GM12878 (cell line): ENCODE data around the gene MAP4K5. TPM values are rescaled to one million over a fixed set of nuclear protein-coding genes. Genes with fewer than 3 reads are reported as not detected.

Source experiments
- ATAC-seq: fragments of 200-7000 bp; cut with Tn5 transposase; 3 replicates; pipeline ENCODE4 v1.9.1; 2020; ENCODE audit warnings: mild to moderate bottlenecking, moderate library complexity
- BruUV-seq: library from RNA; stranded (reverse); fragments of 400-500 nt; replicated peaks from 2 replicates; lab custom pipeline; 2021; lab: Mats Ljungman, UMichigan
- CTCF ChIA-PET: fragments of 300-600 bp; sonication (Branson Sonifier 250); formaldehyde crosslinking; extraction: SDS; loops from one replicate; lab custom pipeline; 2021; ENCODE audit warnings: inconsistent platforms; lab: Yijun Ruan, JAX
- POLR2A ChIA-PET: fragments of 350-600 bp; formaldehyde crosslinking; extraction: SDS; loops from one replicate; lab custom pipeline; 2021; ENCODE audit warnings: inconsistent platforms; lab: Charles Lee
- RAD21 ChIA-PET: fragments of 300-600 bp; sonication (Branson Sonifier 250); formaldehyde crosslinking; loops from one replicate; lab custom pipeline; 2023; ENCODE audit warnings: antibody characterized with exemption; ENCODE audit not compliant: unreplicated experiment; lab: Charles Lee
- SMC1A ChIA-PET: fragments of 300-600 bp; sonication (Branson Sonifier 250); formaldehyde crosslinking; loops from one replicate; lab custom pipeline; 2023; ENCODE audit not compliant: unreplicated experiment, uncharacterized antibody; lab: Charles Lee
- DNase-seq: peaks from one replicate; pipeline ENCODE4 v3.0.0-alpha.2; 2011; ENCODE audit warnings: low read depth, low spot score
- FAIRE-seq: peaks from 3 replicates; lab custom pipeline; 2011; peaks lifted over from hg19 to GRCh38; lab: Jason Lieb, UNC
- H2AFZ ChIP-seq: 2 replicates; pipeline ENCODE4 v1.6.0; 2011; ENCODE audit warnings: low read depth, low read length, control low read depth; ENCODE audit not compliant: control insufficient read depth
- H3K27ac ChIP-seq: 2 replicates; pipeline ENCODE4 v1.5.1; 2011; ENCODE audit warnings: control low read depth; ENCODE audit not compliant: control insufficient read depth, insufficient read depth
- H3K27me3 ChIP-seq, 2 experiments: replicated peaks in 1 of 2; 2 replicates each; pipeline versions ENCODE4 v1.6.0 to v1.6.1; 2011; ENCODE audit warnings: low read length in 1 of 2; ENCODE audit not compliant: control insufficient read depth in 2 of 2, insufficient read depth in 2 of 2
- H3K36me3 ChIP-seq, 2 experiments: 2 replicates each; pipeline ENCODE4 v1.5.1; 2011; ENCODE audit warnings: low read length in 1 of 2; ENCODE audit not compliant: control insufficient read depth in 2 of 2, insufficient read depth in 2 of 2
- H3K4me1 ChIP-seq: 2 replicates; pipeline ENCODE4 v1.6.1; 2011; ENCODE audit warnings: mild to moderate bottlenecking, low read length, moderate library complexity, mixed read lengths; ENCODE audit not compliant: control insufficient read depth, insufficient read depth
- H3K4me2 ChIP-seq: 2 replicates; pipeline ENCODE4 v1.6.0; 2011; ENCODE audit warnings: control low read depth; ENCODE audit not compliant: control insufficient read depth, insufficient read depth
- H3K4me3 ChIP-seq: fragments of 200-600 bp; sonication (generic); 2 replicates; pipeline ENCODE4 v1.5.1; 2016
- H3K79me2 ChIP-seq: 2 replicates; pipeline ENCODE4 v1.6.0; 2011; ENCODE audit warnings: low read length; ENCODE audit not compliant: control insufficient read depth, insufficient read depth
- H3K9ac ChIP-seq: 2 replicates; pipeline ENCODE4 v1.8.0; 2011; ENCODE audit warnings: low read length, control low read depth, mixed read lengths; ENCODE audit not compliant: control insufficient read depth, insufficient read depth
- H3K9me3 ChIP-seq: replicated peaks from 3 replicates; pipeline ENCODE4 v1.5.1; 2011; ENCODE audit warnings: mild to moderate bottlenecking, low read length; ENCODE audit not compliant: control insufficient read depth, insufficient read depth
- H4K20me1 ChIP-seq: 2 replicates; pipeline ENCODE4 v1.6.0; 2011; ENCODE audit not compliant: control insufficient read depth, insufficient read depth
- CBFB ChIP-seq: IDR thresholded peaks from 2 replicates; pipeline ENCODE4 v1.6.1; 2016; ENCODE audit warnings: antibody characterized with exemption, low read depth
- CREM ChIP-seq: IDR thresholded peaks from 2 replicates; pipeline ENCODE4 v1.6.1; 2014; ENCODE audit warnings: antibody characterized with exemption, low read depth
- EGR1 ChIP-seq, 2 experiments: IDR thresholded peaks; 1 replicate in 1 of 2; 2 replicates in 1 of 2; pipeline ENCODE4 v1.6.1; 2011 to 2012; ENCODE audit warnings: low read depth in 2 of 2, low read length in 2 of 2, borderline replicate concordance in 1 of 2, mild to moderate bottlenecking in 1 of 2, moderate library complexity in 1 of 2
- FOXK2 ChIP-seq: fragments of 450-650 bp; IDR thresholded peaks from 2 replicates; pipeline ENCODE4 v1.6.1; 2017; ENCODE audit warnings: mild to moderate bottlenecking, moderate library complexity
- GABPA ChIP-seq: IDR thresholded peaks from 2 replicates; pipeline ENCODE4 v1.6.1; 2014; ENCODE audit warnings: antibody characterized with exemption, low read depth, mild to moderate bottlenecking, inconsistent platforms
- POLR2AphosphoS2 ChIP-seq: IDR thresholded peaks from 2 replicates; pipeline ENCODE4 v1.6.1; 2011; ENCODE audit warnings: low read depth, mild to moderate bottlenecking, low read length, improper control_type of control experiment, moderate library complexity
- RELA ChIP-seq: fragments of 450-650 bp; IDR thresholded peaks from 2 replicates; pipeline ENCODE4 v1.8.0; 2014; ENCODE audit warnings: borderline replicate concordance; ENCODE audit not compliant: partially characterized antibody
- RFX5 ChIP-seq: IDR thresholded peaks from 2 replicates; pipeline ENCODE4 v1.6.1; 2011; ENCODE audit warnings: low read depth, low read length, improper control_type of control experiment
- YBX1 ChIP-seq: fragments of 450-650 bp; IDR thresholded peaks from 2 replicates; pipeline ENCODE4 v1.6.1; 2016; ENCODE audit warnings: antibody characterized with exemption
- ZZZ3 ChIP-seq: IDR thresholded peaks from 2 replicates; pipeline ENCODE4 v1.6.1; 2011; ENCODE audit warnings: low read depth; ENCODE audit not compliant: control insufficient read depth, insufficient read length
- in situ Hi-C: fragments of 300-500 bp; cut with MboI; formaldehyde crosslinking; loops from 9 replicates; pipeline ENCODE4 v1.14.3; 2018; ENCODE audit warnings: mixed read lengths
- intact Hi-C: fragments of 100-400 bp; cut with micrococcal nuclease; formaldehyde crosslinking; loops from one replicate; pipeline ENCODE4 v1.14.2; 2022; ENCODE audit not compliant: unreplicated experiment
- polyA plus RNA-seq, 11 experiments: library from polyadenylated mRNA; depleted of rRNA in 4 of 11; unstranded in 6 of 11; stranded (reverse) in 5 of 11; fragments of >200 nt; fragmentation: Nextera tagmentation in 4 of 11; fragmentation: Illumina TruSeq in 1 of 11; extraction: Ambion mirVana in 4 of 11; extraction: Trizol in 1 of 11; gene quantifications; 1 replicate in 1 of 11; 2 replicates in 10 of 11; pipeline versions ENCODE4 v1.2.1 to v1.2.3, GENCODE V29; 2011 to 2016; ENCODE audit warnings: inconsistent platforms in 2 of 11, missing spikeins in 2 of 11, low read depth in 1 of 11
- total RNA-seq, 4 experiments: library from RNA; depleted of rRNA in 3 of 4; stranded (reverse); fragments of >200 nt in 3 of 4; fragmentation: Illumina TruSeq in 1 of 4; extraction: Trizol in 1 of 4; gene quantifications; 2 replicates each; pipeline versions ENCODE4 v1.2.1 to v1.2.3, GENCODE V29; 2013 to 2021
- TF ChIP-seq, protein P1 (sequence below): IDR thresholded peaks from 2 replicates; pipeline ENCODE4 v1.6.1; 2011; ENCODE audit warnings: low read depth, low read length, improper control_type of control experiment, borderline replicate concordance
- TF ChIP-seq, protein P2 (sequence below): fragments of 450-650 bp; conservative IDR thresholded peaks from 2 replicates; pipeline ENCODE4 v1.6.1; 2017; ENCODE audit warnings: mild to moderate bottlenecking, moderate library complexity
- TF ChIP-seq, protein P3 (sequence below): fragments of 450-650 bp; IDR thresholded peaks from 2 replicates; pipeline ENCODE4 v1.6.1; 2016; ENCODE audit warnings: mild to moderate bottlenecking

MAP4K5 gene
- total and polyA plus RNA-seq, 10 of the 15 experiments (the other 5 are each of a cell fraction or from before 2014, with no cell fraction given), result 9.1 to 41.3 (median 30.1) TPM

DNA sequence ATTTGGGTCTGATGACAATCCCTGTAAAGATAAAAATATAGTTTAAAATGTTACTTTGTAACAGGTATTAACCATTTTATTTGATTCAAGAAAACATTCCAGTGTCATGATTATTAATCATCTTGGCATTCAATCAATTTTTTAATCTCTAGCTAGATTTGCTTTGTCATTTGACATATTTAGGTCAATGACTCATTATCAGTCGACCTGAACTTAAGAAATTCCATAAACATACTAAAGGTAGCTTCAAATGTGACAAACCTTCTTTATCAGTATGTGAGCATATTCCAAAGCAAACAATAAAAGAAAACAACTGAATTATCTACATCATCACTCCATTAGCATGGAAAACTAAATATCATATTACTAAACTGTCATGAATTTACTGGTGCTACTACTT is 84.9 kb downstream of the MAP4K5 start (continued):
- TF ChIP-seq, protein P1, sequence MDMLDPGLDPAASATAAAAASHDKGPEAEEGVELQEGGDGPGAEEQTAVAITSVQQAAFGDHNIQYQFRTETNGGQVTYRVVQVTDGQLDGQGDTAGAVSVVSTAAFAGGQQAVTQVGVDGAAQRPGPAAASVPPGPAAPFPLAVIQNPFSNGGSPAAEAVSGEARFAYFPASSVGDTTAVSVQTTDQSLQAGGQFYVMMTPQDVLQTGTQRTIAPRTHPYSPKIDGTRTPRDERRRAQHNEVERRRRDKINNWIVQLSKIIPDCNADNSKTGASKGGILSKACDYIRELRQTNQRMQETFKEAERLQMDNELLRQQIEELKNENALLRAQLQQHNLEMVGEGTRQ, result no peak

DNA sequence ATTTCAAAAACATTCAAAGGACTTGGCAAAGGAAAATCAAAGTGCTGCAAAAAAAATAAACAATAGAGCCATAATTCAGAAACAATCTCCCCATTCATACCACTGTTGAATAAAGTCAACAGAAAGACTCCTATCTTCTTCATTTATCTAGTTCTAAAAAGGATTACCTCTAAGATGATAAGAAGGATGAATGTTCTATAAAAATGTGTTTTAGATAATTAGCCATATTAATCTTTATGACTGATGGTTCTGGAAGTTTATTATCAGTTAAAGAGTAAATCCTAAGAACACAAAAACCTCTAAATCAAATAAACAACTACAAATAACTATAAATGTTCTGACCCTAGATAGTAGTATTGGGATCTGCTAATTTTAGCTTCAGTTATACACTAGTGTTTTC is 97.8 kb downstream of the MAP4K5 start:
- Histone ChIP-seq H3K27me3 (no peaks in the 10 kb centered on the region), H3K27ac (no peak overlapping the region), H2AFZ (no peak overlapping the region), H4K20me1 (no peaks in the 10 kb centered on the region), H3K4me3 (no peak overlapping the region), H3K9me3 (peaks cover 2% of the 10 kb centered on the region), H3K79me2 (no peaks in the 10 kb centered on the region), H3K36me3 (peaks cover 0 to 4% of the 10 kb centered on the region in 2 experiments), H3K9ac (no peak overlapping the region), H3K4me2 (no peak overlapping the region), H3K4me1 (no peaks in the 10 kb centered on the region)
- RAD21 ChIA-PET, result no interaction called here
- CTCF ChIA-PET, result no interaction called here
- in situ Hi-C loops (no loop called here), intact Hi-C loops (no loop called here)
- no peak for DNase-seq
- no peak for ATAC-seq
- FAIRE-seq, result no peak
- no TSS peak for BruUV-seq
- TF ChIP-seq CBFB (no peak), GABPA (no peak), YBX1 (no peak), ZZZ3 (no peak), CREM (no peak), RELA (no peak), EGR1 (IDR thresholded peaks at IDR 0.05; ENCODE audit: borderline replicate concordance in 1 of 2, low read depth in 2 of 2, low read length in 2 of 2) (no peak), POLR2AphosphoS2 (no peak), RFX5 (no peak), FOXK2 (no peak)
- TF ChIP-seq, protein P2, sequence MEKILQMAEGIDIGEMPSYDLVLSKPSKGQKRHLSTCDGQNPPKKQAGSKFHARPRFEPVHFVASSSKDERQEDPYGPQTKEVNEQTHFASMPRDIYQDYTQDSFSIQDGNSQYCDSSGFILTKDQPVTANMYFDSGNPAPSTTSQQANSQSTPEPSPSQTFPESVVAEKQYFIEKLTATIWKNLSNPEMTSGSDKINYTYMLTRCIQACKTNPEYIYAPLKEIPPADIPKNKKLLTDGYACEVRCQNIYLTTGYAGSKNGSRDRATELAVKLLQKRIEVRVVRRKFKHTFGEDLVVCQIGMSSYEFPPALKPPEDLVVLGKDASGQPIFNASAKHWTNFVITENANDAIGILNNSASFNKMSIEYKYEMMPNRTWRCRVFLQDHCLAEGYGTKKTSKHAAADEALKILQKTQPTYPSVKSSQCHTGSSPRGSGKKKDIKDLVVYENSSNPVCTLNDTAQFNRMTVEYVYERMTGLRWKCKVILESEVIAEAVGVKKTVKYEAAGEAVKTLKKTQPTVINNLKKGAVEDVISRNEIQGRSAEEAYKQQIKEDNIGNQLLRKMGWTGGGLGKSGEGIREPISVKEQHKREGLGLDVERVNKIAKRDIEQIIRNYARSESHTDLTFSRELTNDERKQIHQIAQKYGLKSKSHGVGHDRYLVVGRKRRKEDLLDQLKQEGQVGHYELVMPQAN, result no peak
- TF ChIP-seq, protein P3, sequence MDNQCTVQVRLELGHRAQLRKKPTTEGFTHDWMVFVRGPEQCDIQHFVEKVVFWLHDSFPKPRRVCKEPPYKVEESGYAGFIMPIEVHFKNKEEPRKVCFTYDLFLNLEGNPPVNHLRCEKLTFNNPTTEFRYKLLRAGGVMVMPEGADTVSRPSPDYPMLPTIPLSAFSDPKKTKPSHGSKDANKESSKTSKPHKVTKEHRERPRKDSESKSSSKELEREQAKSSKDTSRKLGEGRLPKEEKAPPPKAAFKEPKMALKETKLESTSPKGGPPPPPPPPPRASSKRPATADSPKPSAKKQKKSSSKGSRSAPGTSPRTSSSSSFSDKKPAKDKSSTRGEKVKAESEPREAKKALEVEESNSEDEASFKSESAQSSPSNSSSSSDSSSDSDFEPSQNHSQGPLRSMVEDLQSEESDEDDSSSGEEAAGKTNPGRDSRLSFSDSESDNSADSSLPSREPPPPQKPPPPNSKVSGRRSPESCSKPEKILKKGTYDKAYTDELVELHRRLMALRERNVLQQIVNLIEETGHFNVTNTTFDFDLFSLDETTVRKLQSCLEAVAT, result no peak
- SMC1A ChIA-PET, result no interaction called here
- POLR2A ChIA-PET, result no interaction called here
